WI38 (cell line): Measurements from ENCODE around the gene PPP2R5B.

Experiments
- H3K4me3 ChIP-seq: 2 replicates; pipeline ENCODE4 v1.5.1; 2011; ENCODE audit warnings: low read depth, mild to moderate bottlenecking, control low read depth, low read length
- CTCF ChIP-seq: IDR thresholded peaks from 2 replicates; pipeline ENCODE4 v1.5.1; 2012; ENCODE audit warnings: low read depth, mild to moderate bottlenecking, control low read depth, low read length

Gene PPP2R5B

GRCh38 chr11:64900774-64901173, 23.7 kb upstream of the PPP2R5B start:
- no peak for TF ChIP-seq CTCF
- H3K4me3 ChIP-seq = no peak overlapping the region

- no peak overlapping the region for H3K4me3 ChIP-seq
- no peak for TF ChIP-seq CTCF
Measured at GRCh38 chr11:64902102-64902900, 22.2 kb upstream of the PPP2R5B start.

GRCh38 chr11:64903291-64903833, 21.1 kb upstream of the PPP2R5B start:
- no peak overlapping the region for H3K4me3 ChIP-seq
- TF ChIP-seq CTCF = no peak

GRCh38 chr11:64905516-64906313, 18.8 kb upstream of the PPP2R5B start:
- TF ChIP-seq CTCF = no peak
- H3K4me3 ChIP-seq = no peak overlapping the region

GRCh38 chr11:64906314-64906635, 18.2 kb upstream of the PPP2R5B start:
- no peak for TF ChIP-seq CTCF
- no peak overlapping the region for H3K4me3 ChIP-seq

- TF ChIP-seq CTCF = no peak
- H3K4me3 ChIP-seq = no peak overlapping the region
Measured at GRCh38 chr11:64908766-64909165, 15.7 kb upstream of the PPP2R5B start.
